Stimulated activated CD4-positive, alpha-beta T cell treated with anti-CD3 and anti-CD28 coated beads, Interleukin-12 subunit alpha, Interleukin-12 subunit beta, amount 100 ng/mL, for 4 hours (primary cell): ENCODE data around the gene CACUL1.
"Not testable (repeated sequence)": the region's sequence is repeated elsewhere in the genome, so short reads cannot be mapped to it uniquely, and the experiment has no call there.

Experiments used
- DNase-seq: peaks from one replicate; pipeline ENCODE4 v3.0.0-alpha.2; 2020

CACUL1 gene

DNA sequence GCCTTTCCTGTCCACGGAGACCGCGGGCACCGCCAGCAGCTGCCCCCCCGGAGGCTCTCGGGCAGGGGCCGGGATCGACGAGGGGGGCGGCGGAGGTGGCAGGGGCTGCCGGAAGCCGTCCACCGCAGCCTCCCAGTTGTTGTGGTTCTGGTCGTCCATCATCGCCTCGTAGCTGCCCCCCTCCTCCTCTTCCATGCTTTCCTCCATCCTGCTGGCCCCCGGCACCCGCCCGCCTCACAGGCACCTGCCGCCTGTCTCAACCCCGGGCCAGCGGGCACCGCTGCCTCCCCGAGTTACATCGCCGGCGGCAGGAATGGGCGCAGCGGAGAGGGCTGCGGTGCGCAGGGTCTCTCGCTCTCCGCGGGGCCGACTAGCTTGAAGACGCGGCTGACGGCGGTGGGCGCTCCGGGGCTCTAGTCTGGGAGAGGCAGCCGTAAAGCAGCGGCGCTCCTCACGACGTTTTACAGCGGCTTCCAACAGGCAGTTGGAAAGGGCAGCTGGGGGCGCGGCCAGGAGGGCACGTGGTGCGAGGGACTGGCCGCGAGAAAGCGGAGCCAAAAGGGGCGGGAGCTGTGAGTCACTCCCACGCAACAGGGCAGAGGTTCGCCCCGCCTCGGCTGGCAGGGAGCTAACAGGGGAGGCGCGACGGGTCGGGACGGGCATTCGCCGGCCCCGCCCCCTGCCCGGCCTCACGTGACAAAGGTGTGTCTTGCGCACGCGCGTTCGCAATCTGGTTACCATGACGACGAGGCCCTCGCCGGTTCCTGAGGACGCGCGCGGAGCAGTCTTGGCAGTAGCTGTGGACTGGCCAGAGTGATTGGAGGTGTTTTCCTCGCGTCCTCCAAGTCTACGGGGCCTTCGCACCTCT is at the start of gene CACUL1:
Gene CACUL1, minus strand, starts transcription at position 415 of the 868 bp plus-strand sequence. Its CDS starts 208 bp downstream, at position 207.
- DNase-seq = peak; percentile 99

DNA sequence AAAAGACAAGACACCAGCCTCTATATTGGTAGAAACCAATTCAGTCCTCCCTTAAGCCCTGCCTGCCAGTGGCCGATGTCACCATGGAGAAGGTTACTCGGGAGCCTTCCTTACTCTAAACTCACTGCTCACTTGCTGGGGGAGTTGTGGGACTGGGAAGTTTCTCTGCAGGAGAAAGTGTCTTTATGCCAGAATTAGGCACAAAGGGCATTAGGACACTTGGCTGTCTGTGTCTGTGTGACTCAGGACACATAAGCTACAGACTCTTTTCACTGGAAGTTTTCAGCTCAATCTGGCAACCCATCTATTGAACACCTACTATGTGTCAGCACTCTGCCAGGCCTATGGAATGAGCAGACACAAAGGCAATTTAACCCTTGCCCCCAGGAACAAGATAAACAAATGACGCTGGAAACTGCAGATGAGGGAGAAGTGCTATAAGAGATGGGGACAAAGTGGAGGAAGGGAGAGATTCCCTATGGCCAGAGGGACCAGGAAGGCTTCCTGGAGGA is 49.5 kb upstream of the CACUL1 start:
- DNase-seq = no peak

DNA sequence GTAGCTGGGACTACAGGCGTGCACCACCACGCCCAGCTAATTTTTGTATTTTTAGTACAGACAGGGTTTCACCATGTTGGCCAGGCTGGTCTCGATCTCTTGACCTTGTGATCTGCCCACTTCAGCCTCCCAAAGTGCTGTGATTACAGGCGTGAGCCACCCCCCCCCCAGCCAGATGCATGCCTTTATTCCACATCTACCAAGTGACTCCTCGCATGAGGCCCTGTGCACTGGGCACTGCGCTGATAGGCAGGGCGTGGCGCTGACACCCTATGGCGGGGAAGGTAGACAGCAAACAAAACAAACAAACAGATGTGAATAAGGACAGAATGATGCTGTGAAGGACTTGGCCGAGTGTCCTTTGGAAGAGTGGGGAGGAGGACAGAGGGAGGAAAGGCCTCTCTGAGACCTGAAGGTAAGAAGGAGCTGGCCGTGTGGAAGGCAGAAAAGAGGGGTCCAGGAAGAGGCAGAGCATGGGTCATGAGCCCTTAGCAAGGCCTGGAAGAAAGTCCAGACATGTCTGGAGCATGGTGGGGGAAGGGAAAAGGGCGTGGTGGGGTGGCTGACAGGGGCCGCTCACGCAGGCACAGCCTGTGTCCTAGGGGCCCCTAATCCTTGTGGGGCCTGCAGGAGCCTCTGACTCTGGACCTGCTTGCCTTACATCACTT is 47.5 kb upstream of the CACUL1 start:
- DNase-seq = no peak

DNA sequence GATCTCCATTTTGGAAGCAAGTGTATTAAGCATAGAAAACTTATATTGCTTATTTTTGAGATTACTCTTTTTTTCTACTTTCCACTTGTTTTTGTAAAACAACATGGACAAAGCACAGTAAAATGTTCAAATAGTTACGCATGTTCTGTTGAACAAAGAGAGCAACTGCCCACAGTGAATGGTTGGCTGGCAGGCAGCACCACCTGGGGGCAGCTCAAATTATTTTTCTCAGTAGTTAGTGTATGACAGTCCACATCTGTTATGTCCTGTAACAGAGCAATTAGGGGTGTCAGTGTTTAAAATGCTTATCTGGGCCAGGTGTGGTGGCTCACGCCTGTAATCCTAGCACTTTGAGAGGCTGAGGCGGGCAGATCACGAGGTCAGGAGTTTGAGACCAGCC is 46.1 kb upstream of the CACUL1 start:
- DNase-seq = no peak

DNA sequence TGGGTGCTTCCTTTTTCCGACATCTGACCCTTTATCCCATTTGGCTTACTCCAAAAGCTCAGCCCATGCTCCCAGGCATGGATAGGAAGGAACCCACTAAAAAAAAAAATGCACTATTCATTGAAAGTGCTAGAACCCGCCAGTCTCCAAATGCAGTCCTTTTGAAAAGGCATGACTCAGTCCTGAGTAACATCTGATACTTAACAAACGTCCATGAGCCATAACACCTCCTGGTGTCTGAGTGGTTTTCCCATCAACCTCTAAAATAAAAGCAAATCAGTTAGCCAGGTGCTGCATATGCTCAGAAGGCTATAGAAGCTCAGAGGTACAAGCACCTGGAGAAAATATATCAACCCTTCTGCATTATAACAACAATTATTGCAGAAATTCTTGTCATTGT is 45.0 kb upstream of the CACUL1 start:
- no peak for DNase-seq

DNA sequence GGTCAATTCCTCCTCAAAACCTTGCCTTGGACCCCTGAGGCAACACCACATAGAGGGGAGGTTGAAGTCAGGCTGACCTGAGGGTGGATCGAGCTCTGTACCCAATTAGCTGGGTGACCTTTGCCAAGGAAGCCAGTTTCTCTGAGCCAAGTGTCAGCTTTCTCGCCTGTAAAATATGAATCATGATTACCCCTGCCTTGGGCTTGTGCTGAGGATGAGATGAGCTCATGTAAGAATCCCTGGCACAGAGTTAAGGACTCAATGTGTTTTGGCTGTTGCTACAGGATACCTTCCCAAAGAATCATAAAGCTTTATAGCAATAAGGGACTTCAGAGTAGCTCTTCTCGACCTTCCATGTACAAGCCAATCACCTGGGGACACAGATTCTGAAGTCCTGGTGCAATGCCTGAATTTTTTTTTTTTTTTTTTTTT is 43.5 kb upstream of the CACUL1 start:
- DNase-seq = no peak

DNA sequence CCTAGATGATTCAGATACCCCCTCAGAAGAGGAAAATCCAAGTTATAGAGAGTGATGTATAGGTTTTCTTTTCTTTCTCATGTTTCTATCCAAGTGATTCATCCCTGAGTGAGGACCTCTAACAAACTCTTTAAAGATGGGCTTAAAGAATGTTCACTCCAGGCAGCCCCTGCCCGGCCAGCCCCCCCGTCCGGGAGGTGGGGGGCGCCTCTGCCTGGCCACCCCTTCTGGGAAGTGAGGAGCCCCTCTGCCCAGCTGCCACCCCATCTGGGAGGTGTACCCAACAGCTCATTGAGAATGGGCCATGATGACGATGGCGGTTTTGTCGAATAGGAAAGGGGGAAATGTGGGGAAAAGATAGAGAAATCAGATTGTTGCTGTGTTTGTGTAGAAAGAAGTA is 40.2 kb upstream of the CACUL1 start:
- not testable (repeated sequence) for DNase-seq

DNA sequence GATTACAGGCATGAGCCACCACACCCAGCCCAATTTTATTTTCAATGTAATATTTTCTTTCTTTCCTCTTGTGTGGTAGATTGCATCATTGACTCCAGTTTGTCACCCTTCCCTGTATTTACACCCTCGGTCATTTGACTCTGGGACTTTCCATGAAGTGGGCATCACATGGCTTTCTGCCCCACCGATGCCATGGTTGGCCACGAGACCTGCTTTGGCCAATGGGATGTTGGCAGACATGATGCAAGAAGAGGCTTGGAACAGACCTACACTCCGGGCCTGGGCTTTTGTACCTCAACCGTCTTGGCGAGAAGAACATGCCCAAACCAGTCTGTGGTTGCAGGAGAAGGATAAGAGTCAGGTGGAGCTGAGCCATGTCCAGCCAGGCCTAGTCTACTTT is 38.8 kb upstream of the CACUL1 start:
- no peak for DNase-seq

DNA sequence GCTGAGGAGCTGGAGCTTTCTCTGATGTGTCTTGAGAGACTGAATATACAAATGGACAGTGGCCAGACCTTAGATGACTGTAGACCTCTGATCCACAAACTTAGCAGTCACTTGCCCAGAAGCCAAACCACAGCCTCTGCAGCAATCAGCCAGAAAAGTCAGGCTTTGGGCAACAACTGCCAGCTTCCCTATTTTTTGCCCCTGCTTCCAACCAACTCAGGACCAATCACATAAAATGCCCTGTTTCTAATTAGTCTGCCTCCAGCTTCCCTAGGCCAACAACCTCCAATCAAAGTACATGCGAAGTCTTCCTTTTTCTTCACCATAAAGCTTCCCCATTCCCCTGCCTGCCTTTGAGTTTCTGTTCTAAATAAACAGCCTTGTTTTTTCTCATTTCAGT is 37.8 kb upstream of the CACUL1 start:
- no peak for DNase-seq

DNA sequence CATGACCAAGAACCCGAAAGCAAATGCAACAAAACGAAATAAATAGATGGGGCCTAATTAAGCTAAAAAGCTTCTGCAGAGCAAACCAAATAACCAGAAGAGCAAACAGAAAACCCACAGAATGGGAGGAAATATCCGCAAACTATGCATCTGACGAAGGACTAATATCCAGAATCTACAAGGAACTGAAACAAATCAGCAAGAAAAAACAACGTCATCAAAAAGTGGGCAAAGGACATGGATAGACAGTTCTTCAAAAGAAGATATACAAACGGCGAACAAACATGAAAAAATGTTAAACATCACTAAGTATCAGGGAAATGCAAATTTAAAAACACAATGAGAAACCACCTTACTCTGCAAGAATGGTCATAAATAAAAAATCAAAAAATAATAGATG is 35.3 kb upstream of the CACUL1 start:
- no peak for DNase-seq

DNA sequence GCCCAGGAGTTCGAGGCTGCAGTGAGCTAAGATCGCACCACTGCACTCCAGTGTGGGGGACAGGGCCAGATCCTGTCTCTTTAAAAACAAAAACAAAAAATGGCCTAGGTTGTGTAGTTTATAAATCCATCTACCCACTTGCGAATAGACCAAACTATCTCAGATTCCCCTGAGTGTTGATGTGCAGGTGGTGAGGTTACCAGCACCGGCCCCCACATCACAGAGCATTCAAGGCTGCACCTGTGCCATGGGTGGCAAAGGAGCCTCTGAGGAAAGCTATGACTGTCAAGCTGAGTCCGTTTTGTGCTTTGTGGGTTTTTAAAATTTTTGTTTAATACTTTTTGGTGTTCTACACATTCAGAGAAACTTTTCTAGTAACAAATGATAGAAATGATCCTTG is 30.8 kb upstream of the CACUL1 start:
- no peak for DNase-seq

DNA sequence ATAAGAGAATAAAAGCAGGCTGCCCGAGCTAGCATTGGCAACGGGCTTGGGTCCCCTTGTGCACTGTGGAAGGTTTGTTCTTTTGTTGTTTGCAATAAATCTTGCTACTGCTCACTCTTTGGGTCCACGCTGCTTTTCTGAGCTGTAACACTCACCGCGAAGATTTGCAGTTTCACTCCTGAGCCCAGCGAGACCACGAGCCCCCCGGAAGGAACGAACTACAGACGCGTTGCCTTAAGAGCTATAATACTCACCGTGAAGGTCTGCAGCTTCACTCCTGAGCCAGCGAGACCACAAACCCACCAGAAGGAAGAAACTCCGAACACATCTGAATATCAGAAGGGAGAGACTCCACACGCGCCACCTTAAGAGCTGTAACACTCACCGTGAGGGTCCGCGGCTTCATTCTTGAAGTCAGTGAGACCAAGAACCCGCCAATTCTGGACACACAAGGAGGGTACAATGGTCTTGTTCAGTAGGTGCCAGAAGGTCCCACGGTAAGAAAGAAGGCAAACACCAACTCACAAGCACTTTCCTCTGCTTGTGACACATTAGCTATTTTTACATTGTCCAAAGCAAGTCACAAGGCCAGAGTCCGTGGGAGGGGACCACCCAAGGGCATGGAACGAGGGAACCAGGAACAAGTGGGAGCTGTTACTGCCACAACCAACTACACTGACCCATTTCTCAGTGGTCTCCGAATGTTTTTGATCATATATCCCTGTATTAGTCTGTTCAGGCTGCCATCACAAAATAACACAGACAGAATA is 29.2 kb upstream of the CACUL1 start:
- no peak for DNase-seq

DNA sequence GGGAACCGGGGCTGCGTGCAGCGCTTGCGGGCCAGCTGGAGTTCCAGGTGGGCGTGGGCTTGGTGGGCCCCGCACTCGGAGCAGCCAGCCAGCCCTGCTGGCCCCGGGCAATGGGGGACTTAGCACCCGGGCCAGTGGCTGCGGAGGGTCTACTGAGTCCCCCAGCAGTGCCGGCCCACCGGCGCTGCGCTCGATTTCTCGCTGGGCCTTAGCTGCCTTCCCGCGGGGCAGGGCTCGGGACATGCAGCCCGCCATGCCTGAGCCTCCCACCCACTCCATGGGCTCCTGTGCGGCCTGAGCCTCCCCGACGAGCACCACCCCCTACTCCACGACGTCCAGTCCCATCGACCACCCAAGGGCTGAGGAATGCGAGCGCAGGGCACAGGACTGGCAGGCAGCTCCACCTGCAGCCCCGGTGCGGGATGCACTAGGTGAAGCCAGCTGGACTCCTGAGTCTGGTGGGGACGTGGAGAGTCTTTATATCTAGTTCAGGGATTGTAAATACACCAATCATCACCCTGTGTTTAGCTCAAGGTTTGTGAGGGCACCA is 28.2 kb upstream of the CACUL1 start:
- not testable (repeated sequence) for DNase-seq

DNA sequence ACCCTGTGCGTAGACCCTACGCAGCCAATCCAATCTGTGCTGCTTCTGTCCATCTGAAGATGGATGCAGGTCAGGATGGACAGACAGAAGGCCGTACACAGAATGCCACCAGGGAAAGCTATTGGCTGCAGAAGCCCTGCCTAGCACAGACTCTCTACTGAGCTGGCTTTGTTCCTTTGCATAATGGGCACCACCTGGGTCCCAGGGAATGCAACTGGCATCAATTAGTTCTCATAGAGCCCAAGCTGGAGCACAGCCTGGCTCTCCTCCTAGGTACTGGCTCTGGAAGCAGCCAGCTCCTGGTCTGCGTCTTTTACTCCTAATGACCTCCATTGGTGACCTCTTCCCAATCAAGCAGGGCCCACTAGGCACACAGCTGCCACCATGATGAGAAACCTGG is 26.8 kb upstream of the CACUL1 start:
- no peak for DNase-seq

DNA sequence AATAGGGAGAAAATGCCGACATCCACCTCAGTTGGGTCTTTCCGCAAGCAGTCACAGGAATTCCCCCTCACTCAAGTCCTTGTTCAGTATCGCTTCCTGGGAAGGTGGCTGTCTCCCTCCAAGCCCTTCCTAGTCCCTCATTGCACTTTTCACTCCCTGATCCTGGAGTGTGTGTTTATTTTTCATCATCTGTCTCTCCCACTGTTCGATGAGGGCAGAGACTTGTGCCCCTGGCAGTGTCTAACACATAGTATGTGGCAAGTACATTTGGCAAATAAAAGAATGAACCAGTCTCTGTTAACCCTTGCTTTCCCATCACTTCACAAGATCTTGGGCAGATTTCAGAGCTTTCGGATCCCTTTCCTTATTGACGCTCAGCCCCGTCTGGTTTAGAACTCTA is 24.0 kb upstream of the CACUL1 start:
- no peak for DNase-seq

DNA sequence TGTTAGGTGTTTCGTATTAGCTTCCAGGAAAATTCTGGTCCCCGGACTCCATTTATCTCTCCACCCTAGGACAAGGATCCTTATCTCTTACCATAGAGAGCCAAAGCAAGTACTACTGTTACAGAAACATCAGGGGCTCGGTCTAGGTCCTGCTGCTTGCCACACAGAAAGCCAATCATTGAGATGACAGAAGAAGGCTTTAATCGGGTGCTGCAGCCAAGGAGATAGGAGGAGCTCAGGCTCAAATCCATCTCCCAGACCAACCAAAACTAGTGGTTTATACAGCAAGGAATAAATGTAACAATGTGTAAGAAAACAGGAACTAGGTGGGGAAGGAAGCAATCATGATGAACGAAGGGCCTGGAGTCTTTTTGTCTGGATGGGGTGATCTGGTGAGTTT is 22.2 kb upstream of the CACUL1 start:
- no peak for DNase-seq

DNA sequence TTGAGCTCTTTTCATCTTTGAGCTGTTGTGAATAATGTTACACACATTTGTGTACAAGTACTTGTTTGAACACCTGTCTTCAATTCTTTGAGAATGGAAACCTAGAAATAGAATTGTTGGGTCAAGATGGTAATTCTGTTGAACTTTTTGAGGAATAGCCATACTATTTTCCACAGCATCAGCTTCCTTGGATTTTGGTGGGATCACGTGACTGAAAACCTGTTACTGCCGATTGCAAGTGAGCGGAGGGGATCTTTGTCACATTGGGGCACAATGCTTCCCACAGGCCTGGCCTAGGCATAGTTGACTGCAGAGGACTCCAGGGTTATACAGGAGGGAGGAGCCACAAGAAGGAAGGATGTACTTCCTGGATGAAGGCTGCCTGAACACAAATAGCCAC is 21.3 kb upstream of the CACUL1 start:
- no peak for DNase-seq

DNA sequence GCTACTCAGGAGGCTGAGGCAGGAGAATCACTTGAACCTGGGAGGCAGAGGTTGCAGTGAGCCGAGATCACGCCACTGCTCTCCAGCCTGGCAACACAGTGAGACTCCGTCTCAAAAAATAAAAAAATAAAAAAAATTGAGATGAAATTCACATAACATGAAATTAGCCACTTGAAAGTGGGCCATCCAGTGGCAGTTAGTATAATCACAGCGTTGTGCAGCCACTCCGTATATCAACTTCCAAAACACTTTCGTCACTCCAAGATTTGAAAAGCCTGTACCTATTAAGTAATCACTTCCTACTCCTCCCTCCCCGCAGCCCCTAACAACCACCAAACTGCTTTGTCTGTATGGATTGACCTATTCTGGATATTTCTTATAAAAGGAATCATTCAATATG is 20.7 kb upstream of the CACUL1 start:
- DNase-seq = no peak

DNA sequence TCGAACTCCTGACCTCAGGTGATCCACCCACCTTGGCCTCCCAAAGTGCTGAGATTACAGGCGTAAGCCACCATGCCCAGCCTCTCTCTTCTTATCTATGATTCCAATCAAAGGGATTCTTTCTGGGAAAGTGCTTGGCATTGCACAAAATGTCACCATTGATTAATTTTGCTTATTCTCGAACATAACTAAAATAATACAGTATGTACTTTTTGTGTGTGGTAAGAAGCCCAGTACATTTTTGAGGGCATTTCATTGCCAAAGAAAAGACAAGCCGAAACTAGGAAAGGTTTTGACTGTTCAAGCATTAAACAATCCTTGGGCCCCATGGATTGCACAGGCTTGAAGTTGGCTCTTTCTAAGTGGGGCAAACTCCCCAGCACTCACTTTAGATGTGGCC is 18.3 kb upstream of the CACUL1 start:
- DNase-seq = no peak

DNA sequence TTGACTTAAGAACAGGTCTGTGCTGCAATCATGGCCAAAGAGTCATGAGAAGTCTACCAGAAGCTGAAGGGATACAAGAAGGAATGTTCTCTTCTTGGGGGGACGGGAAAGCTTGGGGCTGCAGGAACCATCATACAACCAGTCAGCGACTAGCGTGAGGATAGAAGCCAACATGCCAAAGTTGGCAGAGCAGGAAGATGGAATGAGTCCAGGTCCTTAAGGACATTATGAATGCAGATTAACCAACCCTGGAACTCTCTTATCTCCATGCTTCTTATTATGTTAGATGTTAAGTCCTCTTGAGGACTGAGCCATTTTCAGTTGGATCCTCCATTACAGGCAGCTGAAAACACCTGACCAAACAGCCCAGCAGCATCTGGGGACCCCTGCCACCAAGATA is 17.2 kb upstream of the CACUL1 start:
- DNase-seq = no peak

DNA sequence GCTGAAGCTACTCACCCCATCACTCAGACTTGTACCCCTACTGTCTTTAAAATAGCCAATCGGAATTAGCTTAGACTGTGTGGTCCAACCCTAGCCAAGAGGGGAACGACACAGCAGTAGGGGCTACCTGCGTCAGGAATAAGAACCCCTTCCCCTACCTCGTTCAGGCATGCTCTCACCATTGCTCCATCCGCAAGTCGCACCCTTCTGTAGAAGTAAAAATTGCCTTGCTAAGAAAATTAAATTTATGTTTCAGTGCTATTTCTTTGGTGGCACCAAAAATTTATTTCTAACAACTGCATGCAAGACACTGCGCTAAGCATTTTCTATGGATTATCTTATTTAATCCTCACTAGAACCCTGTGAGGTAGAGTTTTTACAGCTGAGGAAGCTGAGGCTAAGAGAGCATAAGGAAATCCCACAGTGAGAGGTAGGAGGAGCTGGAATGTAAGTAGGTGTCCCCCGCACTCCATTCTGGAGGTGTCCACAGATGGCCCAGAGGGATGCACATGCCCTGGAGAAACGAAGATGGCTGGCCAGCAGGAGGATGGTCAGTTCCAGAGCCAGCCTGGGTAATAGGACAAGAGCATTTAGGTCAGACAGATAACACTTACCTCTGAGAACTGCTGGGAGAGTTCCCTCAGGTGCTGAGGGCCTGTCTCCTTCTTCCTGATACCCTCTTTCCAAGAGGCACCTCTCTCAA is 15.3 kb upstream of the CACUL1 start:
- no peak for DNase-seq
